HG03196 (cell line): ENCODE results near the gene ZGRF1.
"Not testable (repeated sequence)": the region's sequence is repeated elsewhere in the genome, so short reads cannot be mapped to it uniquely, and the experiment has no call there.

ENCODE experiments used
- ATAC-seq: cut with Tn5 transposase; IDR thresholded peaks from one replicate; pipeline ENCODE4 v1.9.1; 2021; ENCODE audit not compliant: unreplicated experiment

ZGRF1 gene

GRCh38 chr4:112645541-112646329 lies 9.0 kb upstream of the ZGRF1 start:
- ATAC-seq = no peak

- ATAC-seq = not testable (repeated sequence)
Measured at GRCh38 chr4:112644595-112645535, 8.2 kb upstream of the ZGRF1 start.

GRCh38 chr4:112642526-112642925 lies 5.8 kb upstream of the ZGRF1 start:
- no peak for ATAC-seq

GRCh38 chr4:112637552-112637866 lies 800 bp upstream of the ZGRF1 start:
- ATAC-seq = no peak

GRCh38 chr4:112633477-112634235 lies 3.1 kb downstream of the ZGRF1 start:
- ATAC-seq = no peak

GRCh38 chr4:112626228-112626627 lies 10.5 kb downstream of the ZGRF1 start:
- no peak for ATAC-seq

- no peak for ATAC-seq
Measured at GRCh38 chr4:112616984-112617383, 19.7 kb downstream of the ZGRF1 start.

GRCh38 chr4:112612814-112613213 lies 23.9 kb downstream of the ZGRF1 start:
- ATAC-seq = not testable (repeated sequence)

- ATAC-seq = no peak
Measured at GRCh38 chr4:112604589-112604988, 32.1 kb downstream of the ZGRF1 start.

- ATAC-seq = no peak
Measured at GRCh38 chr4:112594993-112595392, 41.7 kb downstream of the ZGRF1 start.

GRCh38 chr4:112593438-112594133 lies 43.1 kb downstream of the ZGRF1 start:
- ATAC-seq = peak; percentile 59

GRCh38 chr4:112592717-112593116 lies 44.0 kb downstream of the ZGRF1 start:
- ATAC-seq = no peak

GRCh38 chr4:112591593-112591992 lies 45.1 kb downstream of the ZGRF1 start:
- no peak for ATAC-seq

- no peak for ATAC-seq
Measured at GRCh38 chr4:112589206-112589605, 47.5 kb downstream of the ZGRF1 start.

GRCh38 chr4:112585977-112586736 lies 50.6 kb downstream of the ZGRF1 start:
- ATAC-seq = no peak

- no peak for ATAC-seq
Measured at GRCh38 chr4:112567536-112567935, 69.2 kb downstream of the ZGRF1 start.

GRCh38 chr4:112564706-112565270 lies 71.9 kb downstream of the ZGRF1 start:
- no peak for ATAC-seq

- ATAC-seq = no peak
Measured at GRCh38 chr4:112563431-112564200, 73.1 kb downstream of the ZGRF1 start.
